GM23338 (cell line): ENCODE data around the gene C1orf87. TPM values are rescaled to one million over a fixed set of nuclear protein-coding genes. Genes with fewer than 3 reads are reported as not detected.

Source experiments
- ATAC-seq: fragments of 200-7000 bp; cut with Tn5 transposase; 3 replicates; pipeline ENCODE4 v1.9.1; 2020
- DNase-seq: peaks from one replicate; pipeline ENCODE4 v3.0.0-alpha.2; 2015; ENCODE audit warnings: low spot score
- H2AFZ ChIP-seq: fragments of 200-600 bp; sonication (generic); 2 replicates; pipeline ENCODE4 v1.8.0; 2016; ENCODE audit warnings: antibody characterized with exemption, mild to moderate bottlenecking, moderate library complexity
- H3F3A ChIP-seq: fragments of 200-600 bp; sonication (generic); replicated peaks from 2 replicates; pipeline ENCODE4 v1.8.0; 2017; ENCODE audit warnings: antibody characterized with exemption, mixed run types, low read depth
- H3K27ac ChIP-seq: fragments of 200-600 bp; sonication (generic); 2 replicates; pipeline ENCODE4 v1.6.1; 2016; ENCODE audit warnings: low read depth
- H3K27me3 ChIP-seq: fragments of 200-600 bp; sonication (generic); 2 replicates; pipeline ENCODE4 v1.8.0; 2016; ENCODE audit warnings: mild to moderate bottlenecking, mixed run types, moderate library complexity; ENCODE audit not compliant: insufficient read depth
- H3K36me3 ChIP-seq: fragments of 200-600 bp; sonication (generic); 2 replicates; pipeline ENCODE4 v1.8.0; 2016; ENCODE audit warnings: mild to moderate bottlenecking; ENCODE audit not compliant: insufficient read depth
- H3K4me1 ChIP-seq: fragments of 200-600 bp; sonication (generic); 2 replicates; pipeline ENCODE4 v1.8.0; 2016; ENCODE audit warnings: mild to moderate bottlenecking, moderate library complexity; ENCODE audit not compliant: insufficient read depth
- H3K4me2 ChIP-seq: fragments of 200-600 bp; sonication (generic); 2 replicates; pipeline ENCODE4 v1.7.1; 2017; ENCODE audit warnings: mixed run types
- H3K4me3 ChIP-seq: fragments of 200-600 bp; sonication (generic); 2 replicates; pipeline ENCODE4 v1.6.1; 2016; ENCODE audit warnings: mixed run types
- H3K79me2 ChIP-seq: fragments of 200-600 bp; sonication (generic); replicated peaks from 2 replicates; pipeline ENCODE4 v1.8.0; 2017; ENCODE audit warnings: mild to moderate bottlenecking; ENCODE audit not compliant: insufficient read depth
- H3K9me2 ChIP-seq: fragments of 200-600 bp; sonication (generic); 2 replicates; pipeline ENCODE4 v1.8.0; 2017; ENCODE audit not compliant: insufficient read depth
- H4K20me1 ChIP-seq: fragments of 200-600 bp; sonication (generic); replicated peaks from 2 replicates; pipeline ENCODE4 v1.8.0; 2017; ENCODE audit warnings: mild to moderate bottlenecking; ENCODE audit not compliant: insufficient read depth
- H3K27ac Mint-ChIP-seq: 2 replicates; pipeline ENCODE4 v1.8.0; 2020; ENCODE audit warnings: inconsistent platforms, mild to moderate bottlenecking, moderate library complexity, mixed read lengths
- H3K27me3 Mint-ChIP-seq: 3 replicates; pipeline ENCODE4 v1.8.0; 2022; ENCODE audit warnings: low read depth, mild to moderate bottlenecking, moderate library complexity, mixed read lengths, inconsistent platforms; ENCODE audit not compliant: insufficient read depth, poor library complexity
- H3K36me3 Mint-ChIP-seq: 3 replicates; pipeline ENCODE4 v1.8.0; 2021; ENCODE audit warnings: low read depth, mild to moderate bottlenecking, inconsistent platforms, moderate library complexity, mixed read lengths
- H3K4me1 Mint-ChIP-seq: 3 replicates; pipeline ENCODE4 v1.8.0; 2020; ENCODE audit warnings: mild to moderate bottlenecking, inconsistent platforms, mixed read lengths
- H3K4me3 Mint-ChIP-seq: 3 replicates; pipeline ENCODE4 v1.8.0; 2021; ENCODE audit warnings: moderate library complexity, mild to moderate bottlenecking, inconsistent platforms, mixed read lengths
- H3K9me3 Mint-ChIP-seq: 3 replicates; pipeline ENCODE4 v1.8.0; 2020; ENCODE audit warnings: moderate library complexity, mild to moderate bottlenecking, inconsistent platforms, mixed read lengths
- CREB1 ChIP-seq: fragments of 250-450 bp; sonication (Bioruptor Pico); IDR thresholded peaks from 2 replicates; pipeline ENCODE4 v1.5.0; 2020; ENCODE audit warnings: low read depth, mild to moderate bottlenecking, moderate library complexity
- EZH2 ChIP-seq: fragments of 200-600 bp; sonication (generic); IDR thresholded peaks from one replicate; pipeline ENCODE4 v1.8.0; 2017; ENCODE audit warnings: antibody characterized with exemption, mild to moderate bottlenecking, low read depth; ENCODE audit not compliant: unreplicated experiment
- EZH2phosphoT487 ChIP-seq: fragments of 200-600 bp; sonication (generic); IDR thresholded peaks from one replicate; pipeline ENCODE4 v1.8.1; 2018; ENCODE audit warnings: antibody characterized with exemption; ENCODE audit not compliant: unreplicated experiment
- JUNB ChIP-seq: IDR thresholded peaks from one replicate; pipeline ENCODE4 v1.6.1; 2016; ENCODE audit warnings: antibody characterized with exemption; ENCODE audit not compliant: unreplicated experiment
- NANOG ChIP-seq: IDR thresholded peaks from 2 replicates; pipeline ENCODE4 v1.6.1; 2016; ENCODE audit warnings: antibody characterized with exemption, borderline replicate concordance
- POLR2AphosphoS5 ChIP-seq: IDR thresholded peaks from 2 replicates; pipeline ENCODE4 v1.6.1; 2016; ENCODE audit warnings: antibody characterized with exemption, low read depth
- STAT1 ChIP-seq: IDR thresholded peaks from one replicate; pipeline ENCODE4 v1.6.1; 2016; ENCODE audit warnings: antibody characterized with exemption; ENCODE audit not compliant: unreplicated experiment
- ZNF114 ChIP-seq: fragments of 250-450 bp; sonication (Bioruptor Pico); IDR thresholded peaks from 2 replicates; pipeline ENCODE4 v1.5.0; 2020; ENCODE audit warnings: mild to moderate bottlenecking, moderate library complexity
- ZNF331 ChIP-seq: fragments of 250-450 bp; sonication (Bioruptor Pico); IDR thresholded peaks from 2 replicates; pipeline ENCODE4 v1.5.0; 2020; ENCODE audit warnings: low read depth, mild to moderate bottlenecking, moderate library complexity
- ZNF462 ChIP-seq: fragments of 250-450 bp; sonication (Bioruptor Pico); IDR thresholded peaks from 2 replicates; pipeline ENCODE4 v1.5.0; 2020; ENCODE audit warnings: mild to moderate bottlenecking, moderate library complexity
- polyA plus RNA-seq: library from polyadenylated mRNA; unstranded; fragments of >200 nt; fragmentation: Nextera tagmentation; extraction: Ambion mirVana; gene quantifications from 2 replicates; pipeline ENCODE4 v1.2.1, GENCODE V29; 2016
- total RNA-seq: library from RNA; depleted of rRNA; stranded (reverse); fragments of >200 nt; shearing (Covaris generic); gene quantifications from 2 replicates; pipeline ENCODE4 v1.2.3, GENCODE V29; 2014
- TF ChIP-seq, protein P1 (sequence below), 2 experiments: fragments of 200-600 bp in 1 of 2; sonication (generic) in 1 of 2; conservative IDR thresholded peaks; 2 replicates each; pipeline versions ENCODE4 v1.5.1 to v1.6.1; 2016 to 2017; ENCODE audit warnings: antibody characterized with exemption in 2 of 2, low read depth in 2 of 2, mild to moderate bottlenecking in 2 of 2, moderate library complexity in 1 of 2
- TF ChIP-seq, protein P2 (sequence below): IDR thresholded peaks from one replicate; pipeline ENCODE4 v1.6.1; 2018; ENCODE audit warnings: antibody characterized with exemption; ENCODE audit not compliant: unreplicated experiment
- TF ChIP-seq, protein P3 (sequence below): IDR thresholded peaks from 2 replicates; pipeline ENCODE4 v1.6.1; 2016; ENCODE audit warnings: antibody characterized with exemption

The C1orf87 gene
- total and polyA plus RNA-seq, 2 experiments from 2014 or later = 0.07 to 0.21 TPM

DNA sequence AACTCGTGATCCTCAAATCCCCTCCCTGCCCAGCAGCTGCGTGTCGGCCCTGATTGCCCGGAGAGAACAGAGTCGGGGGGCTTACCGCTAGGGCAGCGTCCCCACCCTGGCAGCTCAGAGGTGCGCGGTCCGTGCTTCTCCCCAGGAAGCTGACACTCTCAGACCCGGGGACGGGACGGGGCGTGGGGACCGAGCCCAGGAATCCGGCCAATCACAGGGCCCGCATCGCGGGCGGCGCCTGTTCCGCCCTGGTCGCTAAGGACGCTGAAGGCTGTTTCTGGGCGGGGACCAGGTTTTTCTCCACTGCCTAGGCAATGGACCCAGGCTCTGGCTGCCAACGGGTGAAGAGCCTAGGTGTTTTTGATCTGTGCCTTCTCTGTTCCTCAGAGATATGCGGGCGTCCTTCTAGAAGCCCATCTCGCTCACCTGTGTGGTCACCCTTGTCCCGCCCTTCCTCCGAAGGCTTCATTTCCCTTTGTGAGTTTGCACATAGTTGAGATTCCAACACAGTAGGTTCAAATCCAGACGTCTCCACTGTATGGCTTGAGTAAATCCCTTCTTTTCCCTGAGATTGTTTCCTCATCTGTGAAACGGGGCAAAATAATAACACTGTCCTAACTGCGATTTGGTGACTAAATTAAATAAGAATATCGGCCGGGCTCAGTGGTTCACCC lies at the start of gene C1orf87 (continued):
- no peak for TF ChIP-seq EZH2

DNA sequence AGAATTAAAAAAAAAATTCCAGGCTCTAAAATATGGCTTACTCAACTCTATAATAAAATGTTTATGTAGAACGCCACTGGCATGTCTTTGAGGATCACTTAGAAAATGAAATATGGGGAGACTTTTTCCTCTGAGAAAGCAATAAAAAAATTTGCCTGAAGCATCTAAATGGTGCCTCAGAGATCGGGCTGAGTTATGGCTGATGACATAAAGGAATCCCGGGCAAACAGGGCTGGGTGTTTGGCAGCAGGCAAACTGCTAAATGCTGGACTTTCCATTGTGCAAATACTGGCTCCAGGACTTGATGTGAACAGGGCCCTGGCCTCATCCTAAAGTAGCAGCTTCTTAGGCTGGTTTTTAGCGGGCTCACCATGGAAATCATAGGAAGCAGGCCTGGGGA lies 44.5 kb upstream of the C1orf87 start:
- H3K79me2 ChIP-seq = no peaks in the 10 kb centered on the region
- TF ChIP-seq, protein P1, sequence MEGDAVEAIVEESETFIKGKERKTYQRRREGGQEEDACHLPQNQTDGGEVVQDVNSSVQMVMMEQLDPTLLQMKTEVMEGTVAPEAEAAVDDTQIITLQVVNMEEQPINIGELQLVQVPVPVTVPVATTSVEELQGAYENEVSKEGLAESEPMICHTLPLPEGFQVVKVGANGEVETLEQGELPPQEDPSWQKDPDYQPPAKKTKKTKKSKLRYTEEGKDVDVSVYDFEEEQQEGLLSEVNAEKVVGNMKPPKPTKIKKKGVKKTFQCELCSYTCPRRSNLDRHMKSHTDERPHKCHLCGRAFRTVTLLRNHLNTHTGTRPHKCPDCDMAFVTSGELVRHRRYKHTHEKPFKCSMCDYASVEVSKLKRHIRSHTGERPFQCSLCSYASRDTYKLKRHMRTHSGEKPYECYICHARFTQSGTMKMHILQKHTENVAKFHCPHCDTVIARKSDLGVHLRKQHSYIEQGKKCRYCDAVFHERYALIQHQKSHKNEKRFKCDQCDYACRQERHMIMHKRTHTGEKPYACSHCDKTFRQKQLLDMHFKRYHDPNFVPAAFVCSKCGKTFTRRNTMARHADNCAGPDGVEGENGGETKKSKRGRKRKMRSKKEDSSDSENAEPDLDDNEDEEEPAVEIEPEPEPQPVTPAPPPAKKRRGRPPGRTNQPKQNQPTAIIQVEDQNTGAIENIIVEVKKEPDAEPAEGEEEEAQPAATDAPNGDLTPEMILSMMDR (conservative IDR thresholded peaks at IDR 0.05; ENCODE audit: low read depth in 2 of 2) = no peak
- no peak for TF ChIP-seq ZNF462 (CRISPR knock-in tag)
- no peak for TF ChIP-seq POLR2AphosphoS5
- no peak for TF ChIP-seq NANOG
- TF ChIP-seq, protein P2, sequence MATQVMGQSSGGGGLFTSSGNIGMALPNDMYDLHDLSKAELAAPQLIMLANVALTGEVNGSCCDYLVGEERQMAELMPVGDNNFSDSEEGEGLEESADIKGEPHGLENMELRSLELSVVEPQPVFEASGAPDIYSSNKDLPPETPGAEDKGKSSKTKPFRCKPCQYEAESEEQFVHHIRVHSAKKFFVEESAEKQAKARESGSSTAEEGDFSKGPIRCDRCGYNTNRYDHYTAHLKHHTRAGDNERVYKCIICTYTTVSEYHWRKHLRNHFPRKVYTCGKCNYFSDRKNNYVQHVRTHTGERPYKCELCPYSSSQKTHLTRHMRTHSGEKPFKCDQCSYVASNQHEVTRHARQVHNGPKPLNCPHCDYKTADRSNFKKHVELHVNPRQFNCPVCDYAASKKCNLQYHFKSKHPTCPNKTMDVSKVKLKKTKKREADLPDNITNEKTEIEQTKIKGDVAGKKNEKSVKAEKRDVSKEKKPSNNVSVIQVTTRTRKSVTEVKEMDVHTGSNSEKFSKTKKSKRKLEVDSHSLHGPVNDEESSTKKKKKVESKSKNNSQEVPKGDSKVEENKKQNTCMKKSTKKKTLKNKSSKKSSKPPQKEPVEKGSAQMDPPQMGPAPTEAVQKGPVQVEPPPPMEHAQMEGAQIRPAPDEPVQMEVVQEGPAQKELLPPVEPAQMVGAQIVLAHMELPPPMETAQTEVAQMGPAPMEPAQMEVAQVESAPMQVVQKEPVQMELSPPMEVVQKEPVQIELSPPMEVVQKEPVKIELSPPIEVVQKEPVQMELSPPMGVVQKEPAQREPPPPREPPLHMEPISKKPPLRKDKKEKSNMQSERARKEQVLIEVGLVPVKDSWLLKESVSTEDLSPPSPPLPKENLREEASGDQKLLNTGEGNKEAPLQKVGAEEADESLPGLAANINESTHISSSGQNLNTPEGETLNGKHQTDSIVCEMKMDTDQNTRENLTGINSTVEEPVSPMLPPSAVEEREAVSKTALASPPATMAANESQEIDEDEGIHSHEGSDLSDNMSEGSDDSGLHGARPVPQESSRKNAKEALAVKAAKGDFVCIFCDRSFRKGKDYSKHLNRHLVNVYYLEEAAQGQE = no peak
- TF ChIP-seq EZH2 = no peak
- TF ChIP-seq, protein P3, sequence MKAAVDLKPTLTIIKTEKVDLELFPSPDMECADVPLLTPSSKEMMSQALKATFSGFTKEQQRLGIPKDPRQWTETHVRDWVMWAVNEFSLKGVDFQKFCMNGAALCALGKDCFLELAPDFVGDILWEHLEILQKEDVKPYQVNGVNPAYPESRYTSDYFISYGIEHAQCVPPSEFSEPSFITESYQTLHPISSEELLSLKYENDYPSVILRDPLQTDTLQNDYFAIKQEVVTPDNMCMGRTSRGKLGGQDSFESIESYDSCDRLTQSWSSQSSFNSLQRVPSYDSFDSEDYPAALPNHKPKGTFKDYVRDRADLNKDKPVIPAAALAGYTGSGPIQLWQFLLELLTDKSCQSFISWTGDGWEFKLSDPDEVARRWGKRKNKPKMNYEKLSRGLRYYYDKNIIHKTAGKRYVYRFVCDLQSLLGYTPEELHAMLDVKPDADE = no peak
- TF ChIP-seq CREB1 (CRISPR knock-in tag) = no peak
- TF ChIP-seq ZNF331 = no peak
- TF ChIP-seq EZH2phosphoT487 = no peak
- TF ChIP-seq ZNF114 = no peak
- TF ChIP-seq STAT1 = no peak
- no peak for TF ChIP-seq JUNB
- no peak overlapping the region for H3K4me3 ChIP-seq
- peaks cover 8% of the 10 kb centered on the region for H3K4me1 Mint-ChIP-seq
- ATAC-seq (no peak), DNase-seq (no peak)
- H3K9me3 Mint-ChIP-seq = no peaks in the 10 kb centered on the region
- no peaks in the 10 kb centered on the region for H3K4me1 ChIP-seq
- peaks cover 3% of the 10 kb centered on the region for H3K27me3 Mint-ChIP-seq
- no peak overlapping the region for H3K4me2 ChIP-seq
- H3K36me3 ChIP-seq = no peaks in the 10 kb centered on the region
- no peaks in the 10 kb centered on the region for H3K27me3 ChIP-seq
- no peaks in the 10 kb centered on the region for H3F3A ChIP-seq
- no peaks in the 10 kb centered on the region for H4K20me1 ChIP-seq
- H3K27ac ChIP-seq = no peak overlapping the region
- no peak overlapping the region for H2AFZ ChIP-seq
- no peak overlapping the region for H3K4me3 Mint-ChIP-seq
- no peaks in the 10 kb centered on the region for H3K36me3 Mint-ChIP-seq
- H3K27ac Mint-ChIP-seq = no peak overlapping the region
- no peaks in the 10 kb centered on the region for H3K9me2 ChIP-seq
